ENCODE data around the gene TNFRSF8. TPM values are rescaled to one million over a fixed set of nuclear protein-coding genes. Genes with fewer than 3 reads are reported as not detected.
A peak's percentile ranks its signal among the peaks of the same experiment; 100 is the strongest.

The TNFRSF8 gene
- total and polyA plus RNA-seq, 9 of the 15 experiments (the other 6 are each of a cell fraction or from before 2014, with no cell fraction given), result 3.5 to 38.4 (median 17.1) TPM

- TF ChIP-seq RBM22 (IDR thresholded peaks at IDR 0.05; ENCODE audit: low read depth, low read length, poor library complexity, severe bottlenecking) (no peak), WHSC1 (IDR thresholded peaks at IDR 0.05; ENCODE audit: low read length) (no peak), RBFOX2 (IDR thresholded peaks at IDR 0.05; ENCODE audit: low read depth, low read length) (0 out of 2 replicates have a peak, but pooled peaks have one; percentile 24), FOXK2 (conservative IDR thresholded peaks at IDR 0.05 in 1 of 2, IDR thresholded peaks at IDR 0.05 in 1 of 2; ENCODE audit: low read depth in 2 of 2) (peak; percentile 53 to 58; a peak in 2 of 4 replicates), CHAMP1 (IDR thresholded peaks at IDR 0.05) (no peak), ZNF134 (CRISPR knock-in tag; conservative IDR thresholded peaks at IDR 0.05) (peak; percentile 91), TRIM28 (IDR thresholded peaks at IDR 0.05) (no peak), CHD1 (IDR thresholded peaks at IDR 0.05; ENCODE audit: low read length) (no peak), NR3C1 (CRISPR knock-in tag; IDR thresholded peaks at IDR 0.05) (no peak), JUND (IDR thresholded peaks at IDR 0.05; ENCODE audit: borderline replicate concordance, low read depth, low read length) (peak; percentile 83; the same call in 1 of the 2 replicates), JUND (tag; IDR thresholded peaks at IDR 0.05; ENCODE audit: borderline replicate concordance, low read depth, low read length) (peak; percentile 93; the same call in 2 of the 3 replicates), SMARCA5 (IDR thresholded peaks at IDR 0.05) (no peak), CGGBP1 (CRISPR knock-in tag; IDR thresholded peaks at IDR 0.05) (peak; percentile 82), SMARCE1 (IDR thresholded peaks at IDR 0.05) (peak; percentile 85), ZNF347 (CRISPR knock-in tag; IDR thresholded peaks at IDR 0.05; ENCODE audit: low read depth) (peak; percentile 90), SMC3 (conservative IDR thresholded peaks at IDR 0.05; ENCODE audit: insufficient read depth, low read depth, low read length) (no peak), ZNF3 (CRISPR knock-in tag; IDR thresholded peaks at IDR 0.05) (peak; percentile 72; the same call in 1 of the 2 replicates), ZNF316 (IDR thresholded peaks at IDR 0.05) (peak; percentile 53; the same call in 1 of the 2 replicates), CC2D1A (IDR thresholded peaks at IDR 0.05) (0 out of 2 replicates have a peak, but pooled peaks have one; percentile 36), MTA3 (IDR thresholded peaks at IDR 0.05; ENCODE audit: borderline replicate concordance) (peak; percentile 87), UBTF (IDR thresholded peaks at IDR 0.05; ENCODE audit: borderline replicate concordance in 1 of 2, low read depth in 2 of 2, low read length in 2 of 2) (no peak)
Observed at GRCh38 chr1:12075195-12076114, 12.4 kb downstream of the TNFRSF8 start (continued).
